ENCODE measurements around the gene WIPF2.
A peak's percentile ranks its signal among the peaks of the same experiment; 100 is the strongest.
"Not testable (repeated sequence)": the region's sequence is repeated elsewhere in the genome, so short reads cannot be mapped to it uniquely, and the experiment has no call there.

WIPF2 gene

GRCh38 chr17:40181205-40181604 lies 37.9 kb upstream of the WIPF2 start:
- H3K9me3 Mint-ChIP-seq, result no peaks in the 10 kb centered on the region
- no peak for DNase-seq (ENCODE audit: low spot score)

GRCh38 chr17:40182606-40183005 lies 36.5 kb upstream of the WIPF2 start:
- Mint-ChIP-seq H3K4me3 (no peak overlapping the region), H3K27ac (no peak overlapping the region), H3K4me1 (ENCODE audit: low read depth) (peaks cover 1% of the 10 kb centered on the region)

More at GRCh38 chr17:40181205-40181604, 37.9 kb upstream of the WIPF2 start:
- Mint-ChIP-seq H3K27ac (no peak overlapping the region), H3K36me3 (ENCODE audit: low read depth) (peaks cover 2% of the 10 kb centered on the region), H3K27me3 (ENCODE audit: low read depth) (no peaks in the 10 kb centered on the region), H3K4me1 (ENCODE audit: low read depth) (peaks cover 9% of the 10 kb centered on the region), H3K4me3 (no peak overlapping the region)

GRCh38 chr17:40187238-40187637 lies 31.9 kb upstream of the WIPF2 start:
- no peak overlapping the region for H3K4me3 Mint-ChIP-seq
- no peaks in the 10 kb centered on the region for H3K9me3 Mint-ChIP-seq
- H3K36me3 Mint-ChIP-seq (ENCODE audit: low read depth), result peaks cover 2% of the 10 kb centered on the region
- no peak for DNase-seq (ENCODE audit: low spot score)
- H3K4me1 Mint-ChIP-seq (ENCODE audit: low read depth), result peaks cover 3% of the 10 kb centered on the region
- no peaks in the 10 kb centered on the region for H3K27me3 Mint-ChIP-seq (ENCODE audit: low read depth)
- H3K27ac Mint-ChIP-seq, result no peak overlapping the region

More at GRCh38 chr17:40182606-40183005, 36.5 kb upstream of the WIPF2 start:
- DNase-seq (ENCODE audit: low spot score), result no peak
- Mint-ChIP-seq H3K27me3 (ENCODE audit: low read depth) (no peaks in the 10 kb centered on the region), H3K36me3 (ENCODE audit: low read depth) (no peaks in the 10 kb centered on the region), H3K9me3 (no peaks in the 10 kb centered on the region)

- peaks cover 2% of the 10 kb centered on the region for H3K36me3 Mint-ChIP-seq (ENCODE audit: low read depth)
- no peaks in the 10 kb centered on the region for H3K9me3 Mint-ChIP-seq
- peaks cover 3% of the 10 kb centered on the region for H3K4me1 Mint-ChIP-seq (ENCODE audit: low read depth)
- H3K27ac Mint-ChIP-seq, result no peak overlapping the region
- H3K4me3 Mint-ChIP-seq, result no peak overlapping the region
- DNase-seq (ENCODE audit: low spot score), result no peak
- no peaks in the 10 kb centered on the region for H3K27me3 Mint-ChIP-seq (ENCODE audit: low read depth)
Measured at GRCh38 chr17:40188694-40189093, 30.4 kb upstream of the WIPF2 start.

- no peak for DNase-seq (ENCODE audit: low spot score)
- H3K36me3 Mint-ChIP-seq (ENCODE audit: low read depth), result peaks cover 2% of the 10 kb centered on the region
- peaks cover 5% of the 10 kb centered on the region for H3K4me1 Mint-ChIP-seq (ENCODE audit: low read depth)
- H3K9me3 Mint-ChIP-seq, result no peaks in the 10 kb centered on the region
- H3K4me3 Mint-ChIP-seq, result peak overlapping the region; percentile 78
- H3K27ac Mint-ChIP-seq, result no peak overlapping the region
- H3K27me3 Mint-ChIP-seq (ENCODE audit: low read depth), result no peaks in the 10 kb centered on the region
Measured at GRCh38 chr17:40190197-40191021, 28.7 kb upstream of the WIPF2 start.

- Mint-ChIP-seq H3K27ac (peak overlapping the region; percentile 72), H3K27me3 (ENCODE audit: low read depth) (no peaks in the 10 kb centered on the region), H3K4me3 (peak overlapping the region; percentile 93), H3K9me3 (no peaks in the 10 kb centered on the region), H3K36me3 (ENCODE audit: low read depth) (peaks cover 2% of the 10 kb centered on the region), H3K4me1 (ENCODE audit: low read depth) (peaks cover 5% of the 10 kb centered on the region)
- peak; percentile 74 for DNase-seq (ENCODE audit: low spot score)
Measured at GRCh38 chr17:40191237-40192208, 27.6 kb upstream of the WIPF2 start.

- no peaks in the 10 kb centered on the region for H3K27me3 Mint-ChIP-seq (ENCODE audit: low read depth)
Measured at GRCh38 chr17:40192961-40193360, 26.1 kb upstream of the WIPF2 start.

GRCh38 chr17:40194821-40195220 lies 24.3 kb upstream of the WIPF2 start:
- Mint-ChIP-seq H3K36me3 (ENCODE audit: low read depth) (peaks cover 2% of the 10 kb centered on the region), H3K27me3 (ENCODE audit: low read depth) (no peaks in the 10 kb centered on the region), H3K4me1 (ENCODE audit: low read depth) (peaks cover 5% of the 10 kb centered on the region), H3K9me3 (no peaks in the 10 kb centered on the region), H3K27ac (no peak overlapping the region), H3K4me3 (no peak overlapping the region)
- DNase-seq (ENCODE audit: low spot score), result no peak

More at GRCh38 chr17:40192961-40193360, 26.1 kb upstream of the WIPF2 start:
- Mint-ChIP-seq H3K4me3 (no peak overlapping the region), H3K36me3 (ENCODE audit: low read depth) (peaks cover 2% of the 10 kb centered on the region), H3K27ac (no peak overlapping the region), H3K4me1 (ENCODE audit: low read depth) (peaks cover 5% of the 10 kb centered on the region), H3K9me3 (no peaks in the 10 kb centered on the region)
- DNase-seq (ENCODE audit: low spot score), result no peak

GRCh38 chr17:40197550-40197949 lies 21.6 kb upstream of the WIPF2 start:
- no peaks in the 10 kb centered on the region for H3K36me3 Mint-ChIP-seq (ENCODE audit: low read depth)
- peaks cover 6% of the 10 kb centered on the region for H3K4me1 Mint-ChIP-seq (ENCODE audit: low read depth)
- H3K4me3 Mint-ChIP-seq, result no peak overlapping the region
- H3K27me3 Mint-ChIP-seq (ENCODE audit: low read depth), result no peaks in the 10 kb centered on the region
- no peak for DNase-seq (ENCODE audit: low spot score)
- no peak overlapping the region for H3K27ac Mint-ChIP-seq
- H3K9me3 Mint-ChIP-seq, result no peaks in the 10 kb centered on the region

GRCh38 chr17:40197965-40198456 lies 21.1 kb upstream of the WIPF2 start:
- not testable (repeated sequence) for H3K4me1 Mint-ChIP-seq (ENCODE audit: low read depth); H3K27me3 Mint-ChIP-seq (ENCODE audit: low read depth); H3K9me3 Mint-ChIP-seq; H3K27ac Mint-ChIP-seq; H3K36me3 Mint-ChIP-seq (ENCODE audit: low read depth); DNase-seq (ENCODE audit: low spot score)
- H3K4me3 Mint-ChIP-seq, result peak overlapping the region; percentile 46

- Mint-ChIP-seq H3K4me3 (peak overlapping the region; percentile 46), H3K27ac (no peak overlapping the region), H3K27me3 (ENCODE audit: low read depth) (peaks cover 4% of the 10 kb centered on the region), H3K36me3 (ENCODE audit: low read depth) (no peaks in the 10 kb centered on the region), H3K9me3 (no peaks in the 10 kb centered on the region), H3K4me1 (ENCODE audit: low read depth) (peaks cover 6% of the 10 kb centered on the region)
- no peak for DNase-seq (ENCODE audit: low spot score)
Measured at GRCh38 chr17:40198576-40198975, 20.5 kb upstream of the WIPF2 start.

GRCh38 chr17:40203131-40203530 lies 16.0 kb upstream of the WIPF2 start:
- no peaks in the 10 kb centered on the region for H3K9me3 Mint-ChIP-seq
- DNase-seq (ENCODE audit: low spot score), result no peak
- H3K4me1 Mint-ChIP-seq (ENCODE audit: low read depth), result peaks cover 4% of the 10 kb centered on the region
- no peak overlapping the region for H3K27ac Mint-ChIP-seq
- H3K36me3 Mint-ChIP-seq (ENCODE audit: low read depth), result no peaks in the 10 kb centered on the region
- no peak overlapping the region for H3K4me3 Mint-ChIP-seq
- H3K27me3 Mint-ChIP-seq (ENCODE audit: low read depth), result peaks cover 9% of the 10 kb centered on the region

GRCh38 chr17:40206193-40206592 lies 12.9 kb upstream of the WIPF2 start:
- not testable (repeated sequence) for DNase-seq (ENCODE audit: low spot score); H3K4me3 Mint-ChIP-seq; H3K36me3 Mint-ChIP-seq (ENCODE audit: low read depth); H3K27me3 Mint-ChIP-seq (ENCODE audit: low read depth); H3K4me1 Mint-ChIP-seq (ENCODE audit: low read depth); H3K9me3 Mint-ChIP-seq
- H3K27ac Mint-ChIP-seq, result peak overlapping the region; percentile 37
